ENCODE results near the gene EDEM1. TPM values are rescaled to one million over a fixed set of nuclear protein-coding genes. Genes with fewer than 3 reads are reported as not detected.

Gene EDEM1
- total RNA-seq, 1 donor from 2014 or later: 16.3 TPM

DNA sequence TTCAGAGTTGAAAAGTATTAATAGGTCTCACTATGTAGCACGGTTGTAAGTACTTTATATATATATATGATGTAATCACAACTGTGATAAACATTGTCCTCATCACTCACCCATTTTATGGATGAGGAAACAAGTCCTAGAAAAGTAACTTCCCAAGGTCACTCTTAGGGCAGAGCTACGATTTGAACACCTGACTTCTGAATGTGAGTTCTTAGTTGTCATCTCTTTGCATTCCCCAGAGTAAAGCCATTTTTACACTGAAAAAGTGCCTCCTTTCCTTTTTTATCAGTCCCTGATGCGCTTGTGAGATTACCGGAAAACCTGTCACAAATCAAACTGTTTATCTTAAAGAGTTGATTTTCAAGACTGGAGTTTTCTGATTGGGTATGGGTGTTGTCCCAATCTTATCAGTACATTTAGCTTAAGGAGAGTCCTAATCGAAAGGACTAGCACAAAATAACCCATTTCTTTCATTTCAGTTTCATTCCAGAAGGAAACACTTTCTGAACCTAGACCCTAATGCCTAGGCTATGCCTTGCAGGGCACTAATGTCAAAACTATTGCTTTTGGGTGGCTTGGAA lies 2.3 kb upstream of the EDEM1 start:
- TF ChIP-seq CTCF (IDR thresholded peaks at IDR 0.05; ENCODE audit: partially characterized antibody, unreplicated experiment): no peak
- Mint-ChIP-seq H3K27ac (ENCODE audit: unreplicated experiment) (no peak overlapping the region), H3K9me3 (ENCODE audit: unreplicated experiment) (no peaks in the 10 kb centered on the region), H3K4me1 (ENCODE audit: low read depth, unreplicated experiment) (peaks cover 4% of the 10 kb centered on the region), H3K36me3 (ENCODE audit: unreplicated experiment) (no peaks in the 10 kb centered on the region), H3K4me3 (ENCODE audit: unreplicated experiment) (no peak overlapping the region), H3K27me3 (ENCODE audit: unreplicated experiment) (peaks cover 4% of the 10 kb centered on the region)
- no peak for DNase-seq

GRCh38 chr3:5186089-5186857 lies 1.2 kb upstream of the EDEM1 start:
- H3K36me3 Mint-ChIP-seq (ENCODE audit: unreplicated experiment): no peaks in the 10 kb centered on the region
- H3K4me1 Mint-ChIP-seq (ENCODE audit: low read depth, unreplicated experiment): peaks cover 4% of the 10 kb centered on the region
- H3K27me3 Mint-ChIP-seq (ENCODE audit: unreplicated experiment): peaks cover 4% of the 10 kb centered on the region
- H3K27ac Mint-ChIP-seq (ENCODE audit: unreplicated experiment): no peak overlapping the region
- no peak for TF ChIP-seq CTCF (IDR thresholded peaks at IDR 0.05; ENCODE audit: partially characterized antibody, unreplicated experiment)
- H3K4me3 Mint-ChIP-seq (ENCODE audit: unreplicated experiment): peak overlapping the region; percentile 92
- no peak for DNase-seq
- H3K9me3 Mint-ChIP-seq (ENCODE audit: unreplicated experiment): no peaks in the 10 kb centered on the region

DNA sequence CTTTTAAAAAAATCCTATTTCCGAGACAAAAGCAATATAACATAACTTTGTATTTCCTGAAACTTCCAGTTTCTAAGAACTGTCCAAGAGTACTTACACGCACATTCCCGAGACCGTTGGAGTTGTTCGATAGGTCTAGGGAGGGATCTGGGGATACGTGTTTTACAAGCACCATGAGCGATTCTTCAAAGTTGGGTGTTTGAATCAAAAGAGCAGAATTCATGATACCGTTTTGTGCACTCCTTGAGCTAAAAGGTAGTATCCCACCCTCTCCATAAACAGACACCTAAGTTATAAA lies 700 bp upstream of the EDEM1 start:
- no peak for DNase-seq
- TF ChIP-seq CTCF (IDR thresholded peaks at IDR 0.05; ENCODE audit: partially characterized antibody, unreplicated experiment): no peak
- Mint-ChIP-seq H3K9me3 (ENCODE audit: unreplicated experiment) (no peaks in the 10 kb centered on the region), H3K27ac (ENCODE audit: unreplicated experiment) (no peak overlapping the region), H3K27me3 (ENCODE audit: unreplicated experiment) (peaks cover 4% of the 10 kb centered on the region), H3K4me3 (ENCODE audit: unreplicated experiment) (peak overlapping the region; percentile 92), H3K36me3 (ENCODE audit: unreplicated experiment) (no peaks in the 10 kb centered on the region), H3K4me1 (ENCODE audit: low read depth, unreplicated experiment) (peaks cover 4% of the 10 kb centered on the region)

- Mint-ChIP-seq H3K27me3 (ENCODE audit: unreplicated experiment) (peaks cover 4% of the 10 kb centered on the region), H3K4me1 (ENCODE audit: low read depth, unreplicated experiment) (peaks cover 4% of the 10 kb centered on the region), H3K27ac (ENCODE audit: unreplicated experiment) (no peak overlapping the region), H3K9me3 (ENCODE audit: unreplicated experiment) (no peaks in the 10 kb centered on the region), H3K36me3 (ENCODE audit: unreplicated experiment) (no peaks in the 10 kb centered on the region), H3K4me3 (ENCODE audit: unreplicated experiment) (peak overlapping the region; percentile 94)
- DNase-seq: peak; percentile 58
- TF ChIP-seq CTCF (IDR thresholded peaks at IDR 0.05; ENCODE audit: partially characterized antibody, unreplicated experiment): no peak
Measured at GRCh38 chr3:5187920-5188418, 462 bp downstream of the EDEM1 start.

All from glutamatergic neuron (in vitro differentiated cells).